AG04450 (cell line): Measurements from ENCODE around the gene SLC35G1. TPM values are rescaled to one million over a fixed set of nuclear protein-coding genes. Genes with fewer than 3 reads are reported as not detected.

ENCODE experiments used
- CTCF ChIA-PET: fragments of 300-600, 350-600 bp; formaldehyde crosslinking; extraction: SDS; loops from one replicate; lab custom pipeline; 2022; ENCODE audit warnings: antibody characterized with exemption, inconsistent platforms; lab: Charles Lee
- POLR2A ChIA-PET: fragments of 350-600 bp; formaldehyde crosslinking; extraction: SDS; loops from one replicate; lab custom pipeline; 2021; ENCODE audit warnings: antibody characterized with exemption, inconsistent platforms; lab: Yijun Ruan, JAX
- DNase-seq: peaks from one replicate; pipeline ENCODE4 v3.0.0-alpha.2; 2011; ENCODE audit warnings: low read depth, low spot score
- H3K27ac ChIP-seq: one replicate; pipeline ENCODE4 v1.5.1; 2012; ENCODE audit warnings: low read depth, low read length, control low read depth
- H3K27me3 ChIP-seq: one replicate; pipeline ENCODE4 v1.6.0; 2012; ENCODE audit warnings: low read length; ENCODE audit not compliant: control insufficient read depth, insufficient read depth
- H3K4me3 ChIP-seq: 2 replicates; pipeline ENCODE4 v1.5.1; 2011; ENCODE audit warnings: mild to moderate bottlenecking, low read depth, low read length, control low read depth
- H3K9me3 ChIP-seq: 2 replicates; pipeline ENCODE4 v1.5.1; 2012; ENCODE audit warnings: low read length; ENCODE audit not compliant: control insufficient read depth, insufficient read depth
- CTCF ChIP-seq: IDR thresholded peaks from 2 replicates; pipeline ENCODE4 v1.5.1; 2011; ENCODE audit warnings: low read depth, low read length, control low read depth, inconsistent platforms
- polyA plus RNA-seq: library from polyadenylated mRNA; depleted of rRNA; stranded (reverse); fragments of >200 nt; gene quantifications from 2 replicates; pipeline ENCODE4 v1.2.3, GENCODE V29; 2011

Gene SLC35G1
- polyA plus RNA-seq, 1 experiment, result 7.0 TPM

GRCh38 chr10:93907059-93907458, 13.3 kb downstream of the SLC35G1 start:
- ChIA-PET POLR2A (no interaction called here), CTCF (interaction anchor here (0.6 to 5.6 kb wide), 4 partner anchors 10 to 534 kb away, joined by 3 to 38 read pairs (median 4); no protein-coding TSS in a partner anchor)
- no peaks in the 10 kb centered on the region for H3K27me3 ChIP-seq
- TF ChIP-seq CTCF, result no peak
- no peak for DNase-seq
- H3K27ac ChIP-seq, result no peak overlapping the region
- no peak overlapping the region for H3K4me3 ChIP-seq
- H3K9me3 ChIP-seq, result no peaks in the 10 kb centered on the region

GRCh38 chr10:93911866-93912265, 18.1 kb downstream of the SLC35G1 start:
- Histone ChIP-seq H3K4me3 (no peak overlapping the region), H3K27ac (no peak overlapping the region), H3K9me3 (no peaks in the 10 kb centered on the region), H3K27me3 (no peaks in the 10 kb centered on the region)
- no peak for DNase-seq
- ChIA-PET POLR2A (no interaction called here), CTCF (interaction anchor here (0.6 to 0.7 kb wide), 2 partner anchors 532 to 557 kb away, joined by 3 to 7 read pairs; no protein-coding TSS in a partner anchor)
- TF ChIP-seq CTCF, result no peak

DNA sequence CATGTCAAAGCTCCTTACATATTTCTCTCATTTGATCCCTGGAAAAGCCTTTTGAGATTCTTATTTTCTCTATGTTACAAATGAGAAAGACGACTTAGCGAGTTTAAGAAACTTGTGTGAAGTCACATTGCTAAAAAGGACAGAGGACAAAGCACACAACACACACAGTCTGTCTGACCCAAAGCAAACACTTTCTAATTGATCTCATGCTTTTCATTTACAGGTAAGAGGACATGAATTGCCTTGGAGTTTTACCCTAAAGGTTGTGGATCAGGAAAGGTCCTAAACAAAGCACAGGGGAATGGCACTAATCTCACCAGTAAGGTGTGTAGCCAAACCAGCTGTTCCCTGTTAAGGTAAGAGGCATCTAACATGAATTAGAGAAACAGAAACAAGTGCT, 18.7 kb downstream of the SLC35G1 start:
- no peak for TF ChIP-seq CTCF
- Histone ChIP-seq H3K27me3 (no peaks in the 10 kb centered on the region), H3K4me3 (no peak overlapping the region), H3K9me3 (no peaks in the 10 kb centered on the region), H3K27ac (no peak overlapping the region)
- ChIA-PET CTCF (interaction anchor here (0.6 to 1.7 kb wide), 2 partner anchors 532 to 557 kb away, joined by 7 to 9 read pairs; no protein-coding TSS in a partner anchor), POLR2A (no interaction called here)
- DNase-seq, result no peak

DNA sequence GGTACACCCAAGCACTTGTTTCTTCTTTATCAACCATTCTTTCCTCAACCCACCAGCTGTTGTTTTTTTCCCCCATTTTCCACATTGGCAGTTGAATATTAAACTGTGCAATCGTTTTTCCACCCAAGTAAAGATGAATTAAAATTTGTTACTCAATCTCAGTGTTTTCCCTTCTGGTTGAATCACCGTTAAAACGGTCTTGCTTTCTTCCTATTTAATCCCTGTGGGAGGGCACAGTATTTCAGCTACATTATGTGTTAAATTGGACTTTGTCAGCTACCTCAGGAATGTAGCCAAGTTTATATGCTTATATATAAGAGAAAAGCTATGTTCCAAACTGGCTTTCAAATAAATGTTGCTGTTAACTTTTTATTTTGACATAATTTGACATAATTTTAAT, 19.9 kb downstream of the SLC35G1 start:
- no peak overlapping the region for H3K27ac ChIP-seq
- no peak for TF ChIP-seq CTCF
- DNase-seq, result no peak
- H3K4me3 ChIP-seq, result no peak overlapping the region
- ChIA-PET CTCF (interaction anchor here (1.3 to 1.7 kb wide), 2 partner anchors 406 to 530 kb away, joined by 9 read pairs; no protein-coding TSS in a partner anchor), POLR2A (no interaction called here)
- no peaks in the 10 kb centered on the region for H3K27me3 ChIP-seq
- no peaks in the 10 kb centered on the region for H3K9me3 ChIP-seq

DNA sequence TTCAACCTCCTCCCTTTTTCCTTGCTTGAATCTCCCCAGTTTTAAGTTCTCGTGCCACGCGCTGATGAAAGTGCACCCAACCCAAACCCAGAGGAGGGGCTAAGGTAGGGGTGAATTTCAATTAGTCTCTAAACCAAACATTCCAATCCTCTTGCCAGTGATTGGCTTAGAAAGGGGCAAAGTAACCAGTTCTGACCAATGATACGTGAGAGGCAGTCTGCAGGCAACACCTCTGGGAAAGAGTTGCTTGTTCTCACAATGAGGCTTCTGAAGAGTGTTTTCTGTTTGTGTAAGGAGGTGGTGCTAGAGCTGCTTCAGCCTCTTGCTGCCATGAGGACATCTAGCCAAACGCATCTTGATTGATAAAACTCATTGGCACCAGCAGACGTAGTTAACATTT, 21.8 kb downstream of the SLC35G1 start:
- Histone ChIP-seq H3K27ac (no peak overlapping the region), H3K4me3 (no peak overlapping the region), H3K9me3 (no peaks in the 10 kb centered on the region), H3K27me3 (no peaks in the 10 kb centered on the region)
- TF ChIP-seq CTCF, result no peak
- ChIA-PET CTCF (interaction anchor here (0.9 to 3.3 kb wide), 20 partner anchors 10 to 527 kb away, joined by 3 to 215 read pairs (median 12); partner anchors contain the start of gene SLC35G1), POLR2A (no interaction called here)
- DNase-seq, result no peak
